ENCODE data around the gene CFLAR.

The CFLAR gene

GRCh38 chr2:201218780-201219179 lies 102.8 kb downstream of the CFLAR start:
- Histone ChIP-seq H3F3A (ENCODE audit: control insufficient read depth, insufficient read depth) (no peaks in the 10 kb centered on the region), H4K20me1 (ENCODE audit: control insufficient read depth, insufficient read depth, low read depth, low read length) (no peaks in the 10 kb centered on the region), H3K27me3 (ENCODE audit: control insufficient read depth, low read length) (peaks cover 55% of the 10 kb centered on the region), H3K27ac (ENCODE audit: low read depth, low read length) (no peak overlapping the region), H3K9me2 (replicated peaks; ENCODE audit: control insufficient read depth, low read length) (no peaks in the 10 kb centered on the region), H3K4me2 (ENCODE audit: low read length) (no peak overlapping the region), H3K9me3 (ENCODE audit: control insufficient read depth, insufficient read depth, low read length) (no peaks in the 10 kb centered on the region), H3K79me2 (ENCODE audit: control insufficient read depth, low read length) (no peaks in the 10 kb centered on the region), H3K36me3 (ENCODE audit: control insufficient read depth, low read length) (no peaks in the 10 kb centered on the region), H3K4me1 (ENCODE audit: control insufficient read depth, low read length) (no peaks in the 10 kb centered on the region), H3K4me3 (ENCODE audit: low read length) (no peak overlapping the region)
- TF ChIP-seq EZH2phosphoT487 (IDR thresholded peaks at IDR 0.05; ENCODE audit: borderline replicate concordance, low read length) (no peak), CTCF (IDR thresholded peaks at IDR 0.05; ENCODE audit: low read depth, low read length, poor library complexity, severe bottlenecking) (no peak)

- Histone ChIP-seq H4K20me1 (ENCODE audit: control insufficient read depth, insufficient read depth, low read depth, low read length) (no peaks in the 10 kb centered on the region), H3K27me3 (ENCODE audit: control insufficient read depth, low read length) (peaks cover 55% of the 10 kb centered on the region), H3K27ac (ENCODE audit: low read depth, low read length) (no peak overlapping the region), H3K9me3 (ENCODE audit: control insufficient read depth, insufficient read depth, low read length) (no peaks in the 10 kb centered on the region), H3K36me3 (ENCODE audit: control insufficient read depth, low read length) (no peaks in the 10 kb centered on the region), H3K4me3 (ENCODE audit: low read length) (no peak overlapping the region), H3F3A (ENCODE audit: control insufficient read depth, insufficient read depth) (no peaks in the 10 kb centered on the region), H3K4me1 (ENCODE audit: control insufficient read depth, low read length) (no peaks in the 10 kb centered on the region), H3K79me2 (ENCODE audit: control insufficient read depth, low read length) (no peaks in the 10 kb centered on the region), H3K4me2 (ENCODE audit: low read length) (no peak overlapping the region), H3K9me2 (replicated peaks; ENCODE audit: control insufficient read depth, low read length) (no peaks in the 10 kb centered on the region)
- TF ChIP-seq EZH2phosphoT487 (IDR thresholded peaks at IDR 0.05; ENCODE audit: borderline replicate concordance, low read length) (no peak), CTCF (IDR thresholded peaks at IDR 0.05; ENCODE audit: low read depth, low read length, poor library complexity, severe bottlenecking) (no peak)
Measured at GRCh38 chr2:201219328-201220096, 103.5 kb downstream of the CFLAR start.

- H3K9me3 ChIP-seq (ENCODE audit: control insufficient read depth, insufficient read depth, low read length), result no peaks in the 10 kb centered on the region
- no peaks in the 10 kb centered on the region for H3F3A ChIP-seq (ENCODE audit: control insufficient read depth, insufficient read depth)
- no peaks in the 10 kb centered on the region for H3K79me2 ChIP-seq (ENCODE audit: control insufficient read depth, low read length)
- no peaks in the 10 kb centered on the region for H3K36me3 ChIP-seq (ENCODE audit: control insufficient read depth, low read length)
- H3K9me2 ChIP-seq (replicated peaks; ENCODE audit: control insufficient read depth, low read length), result no peaks in the 10 kb centered on the region
- TF ChIP-seq EZH2phosphoT487 (IDR thresholded peaks at IDR 0.05; ENCODE audit: borderline replicate concordance, low read length) (no peak), CTCF (IDR thresholded peaks at IDR 0.05; ENCODE audit: low read depth, low read length, poor library complexity, severe bottlenecking) (no peak)
- no peak overlapping the region for H3K4me2 ChIP-seq (ENCODE audit: low read length)
- no peak overlapping the region for H3K4me3 ChIP-seq (ENCODE audit: low read length)
- no peak overlapping the region for H3K27ac ChIP-seq (ENCODE audit: low read depth, low read length)
- H3K4me1 ChIP-seq (ENCODE audit: control insufficient read depth, low read length), result no peaks in the 10 kb centered on the region
- H4K20me1 ChIP-seq (ENCODE audit: control insufficient read depth, insufficient read depth, low read depth, low read length), result no peaks in the 10 kb centered on the region
- peaks cover 58% of the 10 kb centered on the region for H3K27me3 ChIP-seq (ENCODE audit: control insufficient read depth, low read length)
Measured at GRCh38 chr2:201220102-201220570, 104.2 kb downstream of the CFLAR start.

All from DOHH2 (cell line).